ENCODE results near the gene ABL2. TPM values are rescaled to one million over a fixed set of nuclear protein-coding genes. Genes with fewer than 3 reads are reported as not detected.

ABL2 gene
- total RNA-seq, 4 donors from 2014 or later: 3.3 to 12.0 (median 6.2) TPM

DNA sequence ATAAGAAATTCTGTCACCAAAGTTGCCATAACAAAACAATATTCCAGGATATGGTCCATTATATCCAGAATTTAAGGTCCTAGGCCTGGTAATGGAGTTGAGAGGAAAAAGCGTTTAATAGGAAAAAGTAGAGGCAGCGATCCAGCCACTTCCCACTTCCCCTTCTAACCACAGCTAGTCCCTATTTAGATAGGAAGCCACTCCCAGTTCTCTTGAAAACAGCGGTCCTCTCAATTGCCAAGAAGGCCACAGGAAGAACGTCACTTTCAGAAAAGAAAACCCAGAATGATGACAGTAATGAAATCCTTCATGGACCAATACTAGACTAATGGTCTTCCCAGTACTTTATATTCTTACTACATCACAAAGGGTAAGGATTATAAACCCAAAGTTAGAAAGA is 38.6 kb downstream of the ABL2 start:
- no peak for DNase-seq
- no peaks in the 10 kb centered on the region for H3K9me3 ChIP-seq
- WGBS, 2 donors: 36 to 62% methylated on average over 4 of the region's 4 CpGs
- H3K4me3 ChIP-seq: no peak overlapping the region
- intact Hi-C loops (cut with DNase I): loop anchor here (5.0 kb wide), 1 partner anchor 69 kb away; no protein-coding TSS in a partner anchor
- no peaks in the 10 kb centered on the region for H3K36me3 ChIP-seq
- H3K27me3 ChIP-seq: no peaks in the 10 kb centered on the region
- H3K4me1 ChIP-seq: peaks cover 0 to 2% (median 0%) of the 10 kb centered on the region in 3 donors
- TF ChIP-seq POLR2A (IDR thresholded peaks at IDR 0.05) (no peak), CTCF (IDR thresholded peaks at IDR 0.05) (no peak)
- H3K27ac ChIP-seq: peak overlapping the region in 2 of 4 donors; percentile 55 to 63

- no peak overlapping the region for H3K27ac ChIP-seq
- WGBS, 2 donors: 80 to 81% methylated on average over 8 of the region's 8 CpGs
- intact Hi-C loops (cut with DNase I): no loop called here
- DNase-seq: no peak
- no peaks in the 10 kb centered on the region for H3K27me3 ChIP-seq
- no peaks in the 10 kb centered on the region for H3K9me3 ChIP-seq
- H3K4me3 ChIP-seq: no peak overlapping the region
- TF ChIP-seq POLR2A (IDR thresholded peaks at IDR 0.05): no peak
- H3K36me3 ChIP-seq: no peaks in the 10 kb centered on the region
- no peaks in the 10 kb centered on the region for H3K4me1 ChIP-seq
These were observed 41.6 kb downstream of the ABL2 start for GRCh38 chr1:179187735-179188471.

- no peaks in the 10 kb centered on the region for H3K27me3 ChIP-seq
- no peaks in the 10 kb centered on the region for H3K9me3 ChIP-seq
- intact Hi-C loops (cut with DNase I): no loop called here
- no peak overlapping the region for H3K27ac ChIP-seq
- no peak overlapping the region for H3K4me3 ChIP-seq
- no peaks in the 10 kb centered on the region for H3K4me1 ChIP-seq
- H3K36me3 ChIP-seq: no peaks in the 10 kb centered on the region
- TF ChIP-seq CTCF (IDR thresholded peaks at IDR 0.05): no peak
- no peak for TF ChIP-seq POLR2A (IDR thresholded peaks at IDR 0.05)
- no peak for DNase-seq
These were observed 42.4 kb downstream of the ABL2 start for GRCh38 chr1:179187043-179187442.

GRCh38 chr1:179184403-179184802 is 45.1 kb downstream of the ABL2 start:
- intact Hi-C loops (cut with DNase I): no loop called here
- no peaks in the 10 kb centered on the region for H3K9me3 ChIP-seq
- DNase-seq: no peak
- no peak overlapping the region for H3K4me3 ChIP-seq
- no peak overlapping the region for H3K27ac ChIP-seq
- no peaks in the 10 kb centered on the region for H3K27me3 ChIP-seq
- peaks cover 0 to 2% (median 0%) of the 10 kb centered on the region in 3 donors for H3K4me1 ChIP-seq
- TF ChIP-seq CTCF (IDR thresholded peaks at IDR 0.05): no peak
- no peak for TF ChIP-seq POLR2A (IDR thresholded peaks at IDR 0.05)
- H3K36me3 ChIP-seq: no peaks in the 10 kb centered on the region
- 76 to 95% methylated on average over 1 of the region's 1 CpG for WGBS, 2 donors

DNA sequence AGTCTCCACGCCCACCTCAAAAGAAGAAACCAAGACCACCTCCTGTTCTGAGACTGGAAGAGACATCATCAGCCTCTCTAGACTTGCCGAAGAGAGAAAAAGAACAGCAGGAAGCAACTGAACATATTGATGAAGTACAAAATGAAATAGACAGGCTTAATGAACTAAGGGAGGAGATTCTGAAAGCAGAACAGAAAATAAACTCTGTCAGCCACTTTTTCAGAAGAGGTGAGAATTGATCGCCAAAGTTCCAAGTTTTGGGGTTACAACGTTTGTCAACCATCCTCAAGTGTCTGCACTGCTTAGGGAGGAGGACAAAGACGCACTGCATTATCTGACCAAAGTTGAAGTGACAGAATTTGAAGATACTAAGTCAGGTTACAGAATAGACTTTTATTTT is 45.6 kb downstream of the ABL2 start:
- Histone ChIP-seq H3K4me3 (no peak overlapping the region), H3K27ac (no peak overlapping the region), H3K36me3 (no peaks in the 10 kb centered on the region), H3K27me3 (no peaks in the 10 kb centered on the region), H3K9me3 (no peaks in the 10 kb centered on the region), H3K4me1 (peaks cover 0 to 8% (median 4%) of the 10 kb centered on the region in 3 donors)
- DNase-seq: no peak
- TF ChIP-seq POLR2A (IDR thresholded peaks at IDR 0.05) (no peak), CTCF (IDR thresholded peaks at IDR 0.05) (no peak)
- intact Hi-C loops (cut with DNase I): no loop called here
- 87 to 90% methylated on average over 5 of the region's 5 CpGs for WGBS, 2 donors
